H1 (cell line): ENCODE results near the gene FGF14. TPM values are rescaled to one million over a fixed set of nuclear protein-coding genes. Genes with fewer than 3 reads are reported as not detected.

ENCODE experiments used
- CREB1 ChIP-seq: IDR thresholded peaks from 2 replicates; pipeline ENCODE4 v1.6.1; 2012; ENCODE audit warnings: inconsistent platforms
- RAD21 ChIP-seq, 2 experiments: IDR thresholded peaks in 1 of 2; conservative IDR thresholded peaks in 1 of 2; 2 replicates each; pipeline ENCODE4 v1.6.1; 2011; ENCODE audit warnings: low read depth in 2 of 2, low read length in 2 of 2, improper control_type of control experiment in 1 of 2, inconsistent platforms in 1 of 2, mild to moderate bottlenecking in 1 of 2, moderate library complexity in 1 of 2
- SP1 ChIP-seq: IDR thresholded peaks from 2 replicates; pipeline ENCODE4 v1.6.1; 2011; ENCODE audit warnings: low read depth, low read length
- polyA plus RNA-seq, 7 experiments: library from polyadenylated mRNA; depleted of rRNA in 3 of 7; stranded (reverse) in 5 of 7; unstranded in 2 of 7; fragments of >200 nt in 5 of 7; fragments of 200-250 nt in 2 of 7; gene quantifications; 1 replicate in 5 of 7; 2 replicates in 1 of 7; 4 replicates in 1 of 7; pipeline versions ENCODE4 v1.2.1 to v1.2.3, GENCODE V29; 2011 to 2013; ENCODE audit warnings: missing spikeins in 2 of 7, mixed read lengths in 2 of 7
- total RNA-seq: library from RNA; stranded (reverse); fragmentation: NEBNext Ultra II Directional; extraction: Animal tissue kit (Norgen Biotek cat#: 25700); gene quantifications from 2 replicates; pipeline ENCODE4 v1.2.1, GENCODE V29; 2021

Gene FGF14
- total and polyA plus RNA-seq, 2 of the 8 experiments (the other 6 are each of a cell fraction or from before 2014, with no cell fraction given): 0.05 to 0.58 TPM

DNA sequence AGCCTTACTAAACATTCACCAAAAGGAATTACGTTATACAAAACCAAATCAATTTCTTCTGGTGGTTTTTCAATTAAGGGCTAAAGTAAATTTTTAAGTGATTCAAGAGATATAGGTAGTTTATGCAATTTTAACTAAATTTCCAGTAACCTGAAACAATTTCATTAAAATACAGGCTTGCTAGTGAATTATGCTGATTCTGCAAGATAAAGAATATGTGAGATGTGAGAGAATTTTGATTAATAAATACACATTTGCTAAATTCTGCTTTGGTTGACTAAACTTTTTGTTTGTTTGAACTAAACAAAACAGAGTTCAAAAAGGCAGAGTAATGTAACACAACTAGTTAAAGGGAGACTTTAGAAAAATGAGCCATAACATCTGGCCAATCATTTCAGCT is 27.1 kb downstream of the FGF14 start (continued):
- TF ChIP-seq RAD21 (IDR thresholded peaks at IDR 0.05 in 1 of 2, conservative IDR thresholded peaks at IDR 0.05 in 1 of 2; ENCODE audit: low read depth in 2 of 2, low read length in 2 of 2) (no peak), SP1 (no peak), CREB1 (no peak)
